Mammary epithelial cell (primary cell): ENCODE measurements around the gene EFCAB8.

Experiments used
- CTCF ChIP-seq, 2 donors: IDR thresholded peaks in 1 of 2; conservative IDR thresholded peaks in 1 of 2; 2 replicates each; pipeline ENCODE4 v1.5.1; 2011 to 2012; ENCODE audit warnings: inconsistent platforms in 2 of 2, low read length in 2 of 2, mild to moderate bottlenecking in 2 of 2, control low read depth in 1 of 2, low read depth in 1 of 2; ENCODE audit not compliant: insufficient read depth in 1 of 2; ENCODE audit errors: extremely low read depth in 1 of 2
- EZH2 ChIP-seq: IDR thresholded peaks from 2 replicates; pipeline ENCODE4 v1.6.1; 2012; ENCODE audit warnings: low read length, inconsistent platforms, borderline replicate concordance

- TF ChIP-seq CTCF (conservative IDR thresholded peaks at IDR 0.05 in 1 of 2, IDR thresholded peaks at IDR 0.05 in 1 of 2; ENCODE audit: extremely low read depth in 1 of 2, insufficient read depth in 1 of 2, low read depth in 1 of 2, low read length in 2 of 2) (no peak), EZH2 (no peak)
These were observed 129.3 kb downstream of the EFCAB8 start for GRCh38 chr20:32988008-32988407.
